Esophagus muscularis mucosa (tissue), 4 donors: ENCODE results near the gene WAC.

ENCODE experiments used
- CTCF ChIP-seq, 3 experiments: fragments of 200-600 bp in 2 of 3; fragments of 450-650 bp in 1 of 3; sonication (generic) in 2 of 3; IDR thresholded peaks; one replicate each; pipeline ENCODE4 v1.5.1; 2017 to 2019; ENCODE audit warnings: antibody characterized with exemption in 3 of 3, mild to moderate bottlenecking in 2 of 3, moderate library complexity in 1 of 3
- EP300 ChIP-seq: sonication (generic); formaldehyde crosslinking; IDR thresholded peaks from one replicate; pipeline ENCODE4 v1.6.1; 2017; ENCODE audit warnings: antibody characterized with exemption
- POLR2A ChIP-seq: fragments of 450-650 bp; IDR thresholded peaks from one replicate; pipeline ENCODE4 v1.6.1; 2017; ENCODE audit warnings: antibody characterized with exemption, moderate library complexity, mild to moderate bottlenecking, low read depth
- POLR2AphosphoS5 ChIP-seq, 2 donors: sonication (generic); formaldehyde crosslinking; IDR thresholded peaks; one replicate each; pipeline ENCODE4 v1.6.1; 2017; ENCODE audit warnings: antibody characterized with exemption in 2 of 2

GRCh38 chr10:28496481-28496961, 36.4 kb upstream of the WAC start:
- no peak for TF ChIP-seq POLR2AphosphoS5 (IDR thresholded peaks at IDR 0.05)
- no peak for TF ChIP-seq CTCF (IDR thresholded peaks at IDR 0.05)
- no peak for TF ChIP-seq POLR2A
- no peak for TF ChIP-seq EP300
